ENCODE results near the gene IQSEC3.
"Not testable (repeated sequence)": the region's sequence is repeated elsewhere in the genome, so short reads cannot be mapped to it uniquely, and the experiment has no call there.

The IQSEC3 gene

DNA sequence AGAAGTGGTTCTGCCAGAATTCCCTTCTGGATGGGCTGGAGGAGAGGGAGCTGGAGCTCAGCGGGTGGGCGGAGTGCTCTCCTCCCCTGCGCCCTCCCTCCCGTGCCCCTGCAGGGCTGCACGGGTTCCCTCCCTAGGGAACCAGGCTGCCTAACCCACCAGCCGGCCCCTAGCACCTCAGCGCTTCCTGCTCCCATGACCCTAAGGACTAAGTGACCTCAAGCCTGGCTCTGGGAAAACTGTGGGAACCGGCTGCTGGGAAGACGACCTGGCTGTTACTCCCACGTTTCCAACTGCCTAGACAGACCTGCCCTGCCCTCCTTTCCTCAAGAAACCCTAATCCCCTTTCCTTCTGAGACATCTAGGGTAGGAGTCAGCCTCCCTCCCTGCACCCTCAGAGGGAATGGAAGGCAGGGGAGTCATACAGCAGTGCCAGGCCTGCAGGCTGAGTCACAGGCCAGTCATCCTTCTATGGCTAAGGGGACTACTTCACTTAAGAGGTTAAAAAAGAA is 115.9 kb downstream of the IQSEC3 start:
- DNase-seq: no peak

DNA sequence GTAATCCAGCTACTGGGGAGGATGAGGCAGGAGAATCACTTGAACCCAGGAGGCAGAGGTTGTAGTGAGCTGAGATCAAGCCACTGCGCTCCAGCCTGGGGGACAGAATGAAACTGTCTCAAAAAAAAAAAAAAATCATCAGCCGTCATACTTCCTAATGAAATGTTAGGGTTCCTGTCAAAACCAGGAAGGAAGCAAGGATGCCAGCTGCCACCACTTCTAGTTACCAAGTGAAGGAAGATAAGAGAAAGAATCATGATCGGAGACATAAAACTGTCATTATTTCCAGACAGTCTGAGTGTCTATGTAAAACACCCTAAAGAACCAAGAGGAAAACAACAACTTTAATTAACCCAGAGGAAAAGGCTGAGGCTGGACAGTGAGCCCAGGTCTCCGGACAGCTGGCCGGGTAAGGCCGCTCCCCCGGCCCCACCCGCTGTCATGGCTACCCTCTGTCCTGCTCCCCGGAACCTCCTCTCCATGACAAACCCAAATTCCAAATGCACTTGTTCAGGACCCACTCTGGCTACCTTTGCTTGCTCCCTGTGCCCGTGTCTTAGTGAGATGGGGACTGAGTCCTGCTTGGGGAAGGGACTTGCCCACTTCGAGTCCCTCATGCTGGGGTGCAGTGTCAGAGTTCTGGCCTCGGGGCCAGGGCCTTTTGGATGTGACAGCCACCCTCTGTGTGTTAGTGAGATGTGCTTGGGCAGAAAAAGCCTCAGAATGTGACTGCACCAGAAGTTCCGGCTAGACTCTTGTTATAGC is 118.4 kb downstream of the IQSEC3 start:
- DNase-seq: no peak

DNA sequence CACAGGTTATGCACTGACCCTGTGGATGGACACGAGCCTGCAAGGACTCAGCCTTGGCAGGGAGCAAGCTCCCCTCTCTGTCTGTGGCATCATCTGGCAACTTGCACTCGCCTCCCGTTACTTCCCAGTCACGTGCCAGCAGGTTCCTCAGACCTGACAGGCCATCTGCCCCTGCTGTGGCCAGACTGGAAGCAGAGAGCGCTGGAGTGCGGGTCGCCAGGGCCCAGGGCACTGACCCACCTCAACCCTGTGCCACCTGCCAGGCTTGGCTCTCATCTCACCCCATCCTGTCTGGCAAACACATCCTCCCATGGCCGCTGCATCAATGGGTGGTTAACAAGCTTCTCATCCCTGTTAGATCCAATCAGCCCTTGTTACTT is 119.0 kb downstream of the IQSEC3 start:
- DNase-seq: no peak

DNA sequence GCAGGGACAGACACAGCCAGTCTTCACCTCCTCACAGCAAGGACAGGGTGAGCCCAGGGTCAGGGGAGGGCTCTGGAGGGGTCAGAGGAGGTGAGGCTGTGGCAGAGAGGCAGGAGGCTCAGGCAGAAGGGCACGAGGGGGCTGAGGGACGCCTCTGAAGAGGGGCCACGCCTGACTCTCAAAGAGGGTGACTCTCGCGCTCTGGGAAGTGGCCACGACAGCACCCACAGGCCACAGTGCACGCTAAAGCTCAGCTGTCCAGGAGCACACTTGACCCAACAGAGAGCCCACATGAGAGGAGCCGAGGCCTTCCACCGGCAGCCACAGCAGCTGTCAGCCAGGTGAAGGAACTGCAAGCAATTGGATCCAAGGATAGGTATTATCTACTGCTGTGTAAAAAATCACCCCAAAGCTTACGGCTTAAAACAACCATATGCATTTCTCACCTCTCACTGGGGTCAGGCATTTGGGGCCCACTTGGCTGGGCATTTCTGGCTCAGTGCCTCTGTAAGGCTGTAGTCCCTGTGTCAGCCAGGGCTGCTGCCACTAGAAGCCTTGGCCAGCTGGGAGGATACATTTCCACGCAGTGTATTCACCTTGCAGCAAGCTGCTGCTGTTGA is 119.5 kb downstream of the IQSEC3 start:
- DNase-seq: no peak

DNA sequence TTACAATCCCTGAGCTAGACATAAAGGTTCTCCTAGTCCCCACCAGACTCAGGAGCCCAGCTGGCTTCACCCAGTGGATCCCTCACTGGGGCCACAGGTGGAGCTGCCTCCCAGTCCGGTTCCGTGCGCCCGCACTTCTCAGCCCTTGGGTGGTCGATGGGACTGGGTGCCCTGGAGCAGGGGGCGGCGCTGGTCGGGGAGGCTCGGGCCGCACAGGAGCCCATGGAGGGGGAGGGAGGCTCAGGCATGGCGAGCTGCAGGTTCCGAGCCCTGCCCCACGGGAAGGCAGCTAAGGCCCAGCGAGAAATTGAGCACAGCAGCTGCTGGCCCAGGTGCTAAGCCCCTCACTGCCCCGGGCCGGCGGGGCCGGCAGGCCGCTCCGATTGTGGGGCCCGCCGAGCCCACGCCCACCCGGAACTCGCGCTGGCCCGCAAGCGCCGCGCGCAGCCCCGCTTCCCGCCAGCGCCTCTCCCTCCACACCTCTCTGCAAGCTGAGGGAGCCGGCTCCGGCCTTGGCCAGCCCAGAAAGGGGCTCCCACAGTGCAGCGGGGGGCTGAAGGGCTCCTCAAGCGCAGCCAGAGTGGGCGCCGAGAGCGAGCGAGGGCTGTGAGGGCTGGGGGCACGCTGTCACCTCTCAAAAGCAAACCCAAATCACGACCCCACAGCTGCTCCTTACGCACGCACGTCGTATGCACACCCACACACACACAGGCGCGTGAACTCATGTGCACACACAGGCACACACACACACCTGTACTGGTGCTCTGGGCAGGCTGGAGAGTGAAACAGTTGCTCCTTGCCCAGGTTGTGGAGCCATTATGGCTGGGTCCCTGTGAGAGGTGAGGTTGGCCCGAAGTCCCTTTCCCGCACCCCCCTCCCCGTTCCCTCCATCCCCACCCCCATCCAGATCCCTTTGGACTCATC is 121.7 kb downstream of the IQSEC3 start:
- DNase-seq: not testable (repeated sequence)

DNA sequence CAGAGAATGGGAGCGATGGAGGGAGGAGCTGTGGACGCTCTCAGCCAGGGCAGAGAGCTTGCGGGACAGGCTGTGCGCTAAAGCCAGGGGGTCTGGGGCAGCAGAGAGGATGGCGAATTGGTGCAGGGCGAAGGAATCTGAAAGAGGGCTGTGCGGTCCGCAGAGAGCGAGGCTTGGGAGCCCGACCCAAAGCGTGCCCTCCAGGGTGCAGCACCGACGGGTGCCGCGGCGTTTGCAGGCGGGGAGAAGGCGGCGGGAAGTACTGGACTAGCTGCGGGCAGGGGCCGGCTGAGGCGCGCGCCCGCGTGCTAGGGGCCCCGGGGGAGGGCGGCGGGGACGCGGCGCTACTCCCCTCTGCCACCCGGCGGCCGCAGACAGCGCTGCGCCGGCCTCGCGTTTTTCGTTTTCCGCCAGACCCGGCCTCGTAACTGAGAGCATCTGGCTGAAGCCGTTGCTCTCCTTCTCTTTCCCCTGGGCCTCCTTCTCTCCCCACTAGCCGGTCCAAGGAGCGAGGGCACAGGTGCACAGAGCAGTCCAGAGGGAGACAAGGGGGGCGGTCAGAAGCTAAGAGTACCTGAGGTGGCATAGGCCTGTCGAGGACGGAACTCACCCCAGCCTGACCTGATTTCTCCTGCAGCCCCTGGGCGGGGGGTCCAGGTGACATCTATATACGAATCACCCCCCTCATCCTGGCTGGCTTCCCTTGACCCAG is 122.5 kb downstream of the IQSEC3 start:
- DNase-seq: peak; percentile 66

DNA sequence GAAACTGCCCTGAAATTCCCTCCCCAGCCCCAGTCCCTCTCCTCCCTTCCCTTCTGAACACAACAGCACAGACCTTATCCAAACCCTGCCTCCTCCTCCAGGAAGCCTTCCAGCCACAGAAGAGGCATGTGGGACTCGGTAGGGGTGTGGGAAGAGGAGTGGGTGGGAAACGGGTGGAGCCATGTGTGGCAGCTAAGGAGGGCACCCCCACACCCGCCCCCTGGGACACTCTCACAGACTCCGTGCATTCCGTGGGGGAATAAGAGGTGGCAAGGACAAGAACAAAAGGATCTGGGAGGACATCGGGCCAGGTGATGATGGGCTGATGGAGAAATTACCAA is 123.0 kb downstream of the IQSEC3 start:
- DNase-seq: no peak

DNA sequence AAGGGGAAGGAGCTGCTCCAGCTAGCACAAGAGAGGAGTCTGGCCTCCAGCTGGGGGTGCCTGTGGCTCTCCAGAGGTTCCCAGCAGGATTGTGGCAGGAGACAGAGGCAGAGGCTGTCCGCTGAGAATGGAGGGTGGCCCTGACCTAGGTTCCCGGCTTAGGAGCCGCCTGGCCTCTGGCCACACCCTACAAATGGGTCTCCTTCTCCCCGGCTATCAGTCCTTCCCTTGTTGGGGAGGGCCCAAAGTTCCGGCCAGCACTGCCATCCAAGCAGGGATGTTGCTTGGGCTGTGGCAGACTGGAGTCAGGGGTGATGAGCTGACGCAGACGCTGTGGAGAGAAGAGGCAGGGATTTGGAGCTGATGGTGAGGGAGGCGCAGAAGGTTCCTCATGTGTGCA is 124.3 kb downstream of the IQSEC3 start:
- DNase-seq: no peak

DNA sequence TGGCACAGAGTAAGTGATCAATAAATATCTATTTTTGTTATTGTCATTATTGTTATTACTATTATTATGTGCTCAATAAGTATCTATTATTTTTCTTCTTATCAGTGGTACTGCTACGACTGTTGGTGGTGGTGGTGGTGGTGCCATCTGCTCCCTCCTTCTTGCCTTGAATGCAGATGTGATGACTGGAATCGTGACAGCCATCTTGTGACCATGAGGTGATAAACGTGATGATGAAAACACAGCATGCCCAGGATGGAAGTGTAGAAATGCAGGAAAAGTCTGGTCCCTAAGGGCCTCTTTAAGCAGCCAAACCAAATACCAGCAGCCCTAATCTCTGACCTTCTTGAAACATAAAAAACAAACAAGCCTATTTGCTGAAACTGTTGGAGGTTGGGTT is 125.0 kb downstream of the IQSEC3 start:
- DNase-seq: no peak

DNA sequence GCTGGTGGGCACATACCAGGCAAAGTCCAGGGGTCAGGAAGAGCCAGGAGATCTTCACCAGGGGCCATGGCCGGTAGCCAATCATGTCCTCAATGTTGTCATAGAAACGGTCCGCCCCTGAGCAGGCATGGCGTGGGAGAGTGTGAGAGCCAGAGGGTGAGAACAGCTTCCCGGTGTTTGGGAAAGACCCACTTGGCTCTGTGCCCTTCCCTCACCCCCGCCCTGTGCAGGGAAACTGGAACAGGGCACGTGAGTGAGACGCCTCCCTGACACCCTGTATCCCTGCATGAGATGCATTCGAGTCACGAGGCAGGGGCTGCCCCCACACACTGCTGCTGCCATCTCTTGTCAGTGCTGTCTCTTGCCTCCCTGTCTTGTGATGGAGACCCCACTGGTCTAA is 126.7 kb downstream of the IQSEC3 start:
- no peak for DNase-seq

DNA sequence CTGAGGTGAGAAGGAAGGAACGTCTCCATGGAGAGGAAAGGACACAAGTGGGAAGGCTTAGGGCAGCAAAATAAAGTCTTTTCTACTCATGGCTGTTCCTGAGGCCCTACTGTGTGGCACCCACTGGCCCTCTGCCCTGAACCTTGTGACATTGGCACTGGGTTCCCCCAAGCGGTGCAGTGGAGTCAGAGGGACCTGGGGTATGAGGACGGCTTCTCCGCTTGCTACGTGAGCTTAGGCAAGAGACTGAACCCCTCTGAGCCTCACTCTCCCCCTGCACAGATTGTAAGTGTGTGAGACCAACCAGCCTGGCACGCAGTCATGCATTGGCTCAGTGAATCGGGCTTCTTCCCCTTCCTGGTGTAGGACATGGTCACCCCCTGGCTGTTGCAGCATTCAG is 127.7 kb downstream of the IQSEC3 start:
- DNase-seq: no peak

DNA sequence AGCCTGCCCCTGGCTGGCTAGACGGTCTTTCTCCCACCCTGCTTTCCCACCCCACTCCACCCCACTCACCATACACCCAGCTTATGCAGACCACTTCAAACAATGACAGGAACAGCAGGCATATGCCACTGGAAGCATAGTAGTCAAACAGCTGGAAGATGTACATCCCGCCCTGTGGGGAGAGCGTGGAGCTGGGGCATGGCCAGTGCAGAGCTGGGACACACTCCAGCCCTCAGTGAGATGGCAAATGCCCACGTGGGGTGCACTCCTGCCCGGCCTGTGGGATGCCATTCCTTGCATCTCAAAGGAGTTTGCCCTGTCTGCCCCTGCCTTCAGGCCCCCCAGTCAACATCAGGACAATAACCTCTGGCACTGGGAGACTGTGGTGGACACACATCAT is 128.6 kb downstream of the IQSEC3 start:
- no peak for DNase-seq

DNA sequence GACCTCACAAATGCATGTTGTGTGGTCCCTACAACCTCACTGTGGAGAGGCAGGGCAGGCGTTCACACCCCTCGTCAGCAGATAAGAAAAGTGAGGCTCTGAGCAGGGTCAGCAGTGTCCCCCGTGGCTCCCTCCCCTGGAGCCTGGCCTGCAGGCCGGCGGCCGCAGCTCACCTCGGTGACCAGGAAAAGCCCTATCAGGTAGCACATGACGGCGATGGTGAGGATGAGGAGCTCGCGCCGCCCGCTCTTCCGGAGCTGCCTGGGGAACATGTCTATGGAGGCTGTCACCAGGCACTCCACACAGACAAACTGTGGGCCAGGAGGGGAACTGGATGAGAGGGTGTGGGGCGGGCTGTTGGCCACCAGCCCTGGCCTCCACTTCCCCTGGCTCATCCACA is 129.4 kb downstream of the IQSEC3 start:
- no peak for DNase-seq

DNA sequence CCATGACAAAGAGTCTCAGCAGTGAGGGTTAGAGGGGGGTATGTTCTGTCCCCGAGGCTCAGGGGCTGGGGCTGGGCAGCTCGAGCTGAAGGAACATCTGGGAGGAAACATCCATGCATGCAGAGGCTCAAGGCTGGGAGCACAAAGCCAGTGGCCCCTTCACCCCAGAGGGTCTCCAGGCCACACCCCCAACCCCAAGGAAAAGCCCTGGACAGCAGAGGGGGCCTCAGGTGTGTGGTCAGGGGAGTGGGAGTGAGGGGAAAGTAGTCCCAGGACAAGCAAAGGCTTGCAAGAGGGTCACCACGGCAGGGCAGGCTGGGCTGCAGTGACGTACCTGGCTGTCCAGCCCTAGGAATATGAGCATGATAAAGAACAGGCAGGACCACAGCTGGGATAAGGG is 129.9 kb downstream of the IQSEC3 start:
- no peak for DNase-seq

DNA sequence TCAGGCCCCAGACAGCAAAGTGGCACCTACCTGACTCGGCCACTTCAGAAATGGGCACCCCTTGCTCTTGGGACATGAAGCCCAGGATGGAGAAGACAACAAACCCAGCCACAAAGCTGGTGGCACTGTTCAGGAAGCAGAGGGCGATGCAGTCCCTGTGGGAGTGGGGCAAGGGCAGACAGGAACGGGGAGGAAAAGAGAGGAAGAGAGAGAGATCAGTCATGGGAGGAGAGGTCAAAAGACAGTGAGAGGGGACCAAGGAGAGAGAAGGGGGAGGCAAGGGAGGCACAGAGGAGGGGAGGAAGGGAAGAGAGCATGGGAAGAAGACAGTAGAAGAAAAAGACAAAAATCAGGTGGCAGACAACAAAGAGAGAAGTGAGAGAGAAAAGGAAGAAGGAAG is 130.8 kb downstream of the IQSEC3 start:
- no peak for DNase-seq

DNA sequence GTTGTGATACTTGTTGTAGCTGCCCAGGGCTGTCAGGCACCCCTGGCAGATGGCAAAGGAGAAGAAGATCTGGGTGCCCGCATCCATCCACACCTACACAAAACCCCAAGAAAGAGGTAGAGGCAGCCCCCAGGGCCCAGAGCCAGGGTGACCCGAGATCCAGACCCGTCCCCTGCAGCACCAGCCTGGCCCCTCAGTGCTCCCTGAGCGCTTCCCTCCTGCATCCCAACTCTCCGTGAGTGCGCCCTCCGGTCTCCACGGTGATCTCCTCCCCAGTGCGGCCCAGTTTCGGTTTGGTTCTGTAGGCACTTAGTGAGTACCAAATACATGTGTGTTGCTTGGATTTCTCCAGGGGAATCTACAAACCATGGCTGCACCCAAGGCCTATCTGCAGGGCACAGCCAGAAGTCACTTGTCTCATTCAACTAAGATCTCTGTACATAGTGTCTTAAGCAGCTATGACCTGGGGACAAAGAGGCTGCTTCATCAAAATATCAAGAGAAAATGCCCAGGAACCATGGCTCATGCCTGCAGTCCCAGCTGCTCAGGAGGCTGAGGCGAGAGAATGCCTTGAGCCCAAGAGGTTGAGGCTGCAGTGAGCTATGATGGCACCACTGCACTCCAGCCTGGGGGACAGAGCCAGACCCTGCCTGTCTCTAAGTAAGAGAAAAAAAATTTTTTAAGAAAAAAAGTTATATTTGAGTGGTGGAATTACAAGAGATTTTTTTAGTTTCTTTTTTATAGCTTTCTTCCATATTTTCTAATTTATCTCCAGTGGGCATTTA is 131.5 kb downstream of the IQSEC3 start:
- DNase-seq: no peak

DNA sequence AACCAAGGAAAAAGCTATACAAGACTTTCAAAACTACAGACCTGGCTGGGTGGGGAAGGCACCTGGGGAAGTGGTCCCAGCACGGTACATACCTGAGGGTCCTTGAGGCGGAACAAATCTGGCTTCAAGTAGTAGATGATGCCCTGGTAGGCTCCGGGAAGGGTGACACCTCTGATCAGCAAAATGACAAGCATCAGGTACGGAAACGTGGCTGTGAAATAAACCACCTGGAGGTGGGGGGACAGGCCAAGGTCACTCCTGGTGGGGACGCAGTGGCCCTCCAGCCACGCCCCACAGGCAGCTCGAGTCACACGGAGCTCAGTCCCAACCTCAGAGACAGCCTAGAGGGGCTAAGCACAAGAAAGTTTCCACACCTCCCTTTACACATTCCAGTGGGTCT is 132.1 kb downstream of the IQSEC3 start:
- DNase-seq: no peak

DNA sequence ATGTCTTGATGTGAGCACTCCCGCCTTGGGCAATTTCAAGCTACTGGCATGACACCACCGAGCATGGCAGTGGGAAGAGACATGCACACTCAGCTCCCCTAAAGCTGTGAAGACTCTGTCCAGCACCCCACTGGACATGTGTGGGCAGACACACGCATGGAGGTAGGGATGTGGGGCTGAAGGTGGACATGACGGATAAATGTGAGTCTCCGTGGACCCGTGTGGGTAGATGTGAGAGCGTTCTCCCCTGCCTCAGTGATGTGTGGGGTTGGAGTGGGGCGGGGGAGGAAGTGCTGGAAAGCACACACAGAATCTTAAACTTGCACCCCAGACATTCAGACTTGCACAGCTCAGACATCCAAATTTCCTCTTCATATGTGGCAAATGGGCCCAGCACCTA is 134.8 kb downstream of the IQSEC3 start:
- no peak for DNase-seq

DNA sequence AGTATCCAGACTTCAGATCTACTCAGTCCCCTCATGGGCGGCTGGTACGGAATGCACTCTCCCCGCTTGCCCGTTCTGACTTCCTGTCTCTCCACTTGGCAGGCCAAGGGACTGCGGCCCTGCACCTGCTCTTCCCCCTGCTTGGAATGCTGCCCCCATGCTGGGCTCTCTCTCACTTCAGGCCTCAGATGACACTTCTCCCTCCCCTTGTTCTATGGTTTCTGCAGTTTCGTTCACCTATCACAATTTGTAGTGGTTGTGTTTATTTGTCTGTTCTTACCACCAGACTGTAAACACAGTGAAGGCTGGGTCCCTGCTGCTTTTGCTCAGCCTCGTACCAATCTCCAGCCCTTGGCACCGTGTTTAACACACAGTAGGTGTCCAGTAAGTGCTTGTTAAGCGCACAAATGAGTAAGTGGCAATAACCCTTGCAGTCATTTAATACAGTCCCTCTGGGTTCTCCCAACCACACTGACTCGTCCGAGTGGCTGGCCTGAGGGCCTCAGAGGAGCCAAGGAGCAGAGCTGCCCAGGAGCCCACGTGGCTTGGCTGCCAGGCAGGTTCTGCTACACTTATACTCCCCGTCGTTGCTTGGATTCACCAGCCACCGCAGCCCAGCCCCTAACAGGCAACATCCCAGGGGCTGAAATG is 135.6 kb downstream of the IQSEC3 start:
- no peak for DNase-seq

DNA sequence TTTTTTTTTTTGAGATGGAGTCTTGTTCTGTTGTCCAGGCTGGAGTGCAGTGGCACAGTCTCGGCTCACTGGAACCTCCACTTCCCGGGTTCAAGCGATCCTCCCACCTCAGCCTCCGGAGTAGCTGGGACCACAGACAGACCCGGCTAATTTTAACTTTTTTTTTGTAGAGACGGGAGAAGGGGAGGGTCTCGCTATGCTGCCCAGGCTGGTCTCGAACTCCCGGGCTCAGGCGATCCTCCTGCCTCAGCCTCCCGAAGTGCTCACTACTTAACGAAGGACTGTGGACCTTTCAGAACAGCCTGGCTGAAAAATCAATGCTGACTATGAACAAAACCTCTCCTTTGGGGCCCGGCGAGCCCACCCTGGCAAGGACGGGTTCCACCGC is 136.5 kb downstream of the IQSEC3 start:
- no peak for DNase-seq

DNA sequence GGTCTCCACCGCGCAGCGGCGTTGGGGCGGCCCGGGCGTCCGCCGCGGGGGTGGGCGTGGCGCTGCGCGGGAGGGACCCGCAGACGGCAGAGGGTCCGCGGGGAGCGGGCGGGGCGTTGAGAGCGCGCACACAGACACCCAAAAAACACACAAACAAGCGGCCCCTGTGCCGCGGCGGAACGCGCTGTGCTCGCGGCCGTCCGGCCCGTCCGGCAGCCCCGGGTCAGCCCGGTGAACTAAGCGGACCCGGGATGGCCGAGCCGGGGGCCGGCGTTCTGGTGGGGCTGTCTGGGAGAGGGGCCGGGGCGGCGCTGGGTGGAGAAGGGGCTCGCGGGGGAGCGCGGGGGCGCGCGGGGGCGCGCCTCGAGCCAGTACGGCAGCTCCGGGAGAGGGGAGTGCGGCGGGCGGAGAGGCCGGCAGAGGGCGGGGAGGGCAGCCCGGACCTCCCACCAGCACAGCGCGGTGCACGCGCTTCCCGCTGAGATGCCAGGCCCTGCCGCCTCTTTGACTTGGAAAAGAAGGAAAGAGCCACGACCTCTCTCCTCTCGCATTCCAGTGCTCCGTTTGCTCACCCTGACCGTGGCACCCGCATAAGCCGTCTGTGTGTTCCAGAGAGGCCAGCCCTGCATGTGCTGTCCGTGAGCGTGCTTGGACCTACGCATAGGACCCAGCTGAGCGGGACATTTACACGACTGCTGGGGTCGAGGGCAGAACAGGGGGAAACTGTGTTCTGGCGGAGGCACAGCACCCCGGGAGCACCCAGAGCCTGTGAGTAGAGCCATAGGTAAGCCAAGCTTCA is 137.1 kb downstream of the IQSEC3 start:
- no peak for DNase-seq
